ENCODE data around the gene DNMBP.
A peak's percentile ranks its signal among the peaks of the same experiment; 100 is the strongest.
"Not testable (repeated sequence)": the region's sequence is repeated elsewhere in the genome, so short reads cannot be mapped to it uniquely, and the experiment has no call there.

DNMBP gene

DNA sequence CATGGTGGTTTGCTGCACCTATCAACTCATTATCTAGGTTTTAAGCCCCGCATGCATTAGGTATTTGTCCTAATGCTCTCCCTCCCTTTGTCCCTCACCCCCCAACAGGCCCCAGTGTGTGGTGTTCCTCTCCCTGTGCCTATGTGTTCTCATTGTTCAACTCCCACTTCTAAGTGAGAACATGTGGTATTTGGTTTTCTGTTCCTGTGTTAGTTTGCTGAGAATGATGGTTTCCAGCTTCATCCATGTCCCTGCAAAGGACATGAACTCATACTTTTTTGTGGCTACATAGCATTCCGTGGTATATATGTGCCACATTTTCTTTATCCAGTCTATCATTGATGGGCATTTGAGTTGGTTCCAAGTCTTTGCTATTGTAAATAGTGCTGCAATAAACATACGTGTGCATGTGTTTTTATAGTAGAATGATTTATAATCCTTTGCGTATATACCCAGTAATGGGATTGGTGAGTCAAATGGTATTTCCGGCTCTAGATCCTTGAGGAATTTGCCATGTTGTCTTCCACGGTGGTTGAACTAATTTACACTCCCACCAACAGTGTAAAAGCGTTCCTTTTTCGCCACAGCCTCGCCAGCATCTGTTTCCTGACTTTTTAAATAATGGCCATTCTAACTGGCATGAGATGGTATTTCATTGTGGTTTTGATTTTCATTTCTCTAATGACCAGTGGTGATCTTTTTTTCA is 146.1 kb downstream of the DNMBP start:
- Mint-ChIP-seq H3K36me3 (peaks cover 17% of the 10 kb centered on the region), H3K27me3 (peaks cover 45% of the 10 kb centered on the region), H3K9me3 (peaks cover 15% of the 10 kb centered on the region)
- ATAC-seq, H3K4me3 Mint-ChIP-seq, H3K27ac Mint-ChIP-seq, H3K4me1 Mint-ChIP-seq: not testable (repeated sequence)

DNA sequence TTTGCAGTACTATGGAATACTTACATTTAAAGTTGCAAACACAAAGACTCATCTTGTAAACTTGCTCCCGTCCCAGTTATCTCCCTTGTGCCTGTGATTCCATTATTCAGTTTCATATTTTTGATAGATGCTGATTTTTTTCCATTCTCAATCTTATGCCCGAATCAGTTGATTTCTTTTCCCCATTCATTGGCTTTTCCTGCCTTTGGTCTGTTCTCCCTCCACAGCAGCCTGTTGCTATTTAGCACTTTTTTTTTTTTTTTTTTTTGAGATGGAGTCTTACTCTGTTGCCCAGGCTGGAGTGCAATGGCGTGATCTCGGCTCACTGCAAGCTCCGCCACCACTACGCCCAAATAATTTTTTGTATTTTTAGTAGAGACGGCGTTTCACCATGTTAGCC is 149.3 kb downstream of the DNMBP start:
- Mint-ChIP-seq H3K36me3 (no peaks in the 10 kb centered on the region), H3K4me1 (no peaks in the 10 kb centered on the region)

DNA sequence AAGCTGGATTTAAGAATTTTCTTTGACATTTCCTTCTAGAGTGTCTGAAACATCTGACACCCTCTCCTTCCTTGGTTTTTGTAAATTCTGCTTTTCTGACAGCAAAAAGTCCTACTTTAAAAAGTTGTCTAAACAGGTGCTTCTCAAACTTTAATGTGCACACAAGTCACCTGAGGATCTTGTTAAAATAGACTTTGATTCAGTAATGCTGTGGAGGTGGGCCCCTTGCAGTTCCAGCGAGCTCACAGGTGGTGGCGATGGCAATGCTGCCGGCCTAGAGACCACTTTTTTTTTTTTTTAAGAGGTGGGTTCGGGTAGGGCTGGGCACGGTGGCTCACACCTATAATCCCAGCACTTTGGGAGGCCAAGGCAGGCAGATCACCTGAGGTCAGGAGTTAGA is 150.2 kb downstream of the DNMBP start:
- H3K36me3 Mint-ChIP-seq: no peaks in the 10 kb centered on the region
- no peak for ATAC-seq
- H3K9me3 Mint-ChIP-seq: no peaks in the 10 kb centered on the region
- no peaks in the 10 kb centered on the region for H3K4me1 Mint-ChIP-seq
- H3K4me3 Mint-ChIP-seq: no peak overlapping the region
- no peak overlapping the region for H3K27ac Mint-ChIP-seq
- H3K27me3 Mint-ChIP-seq: peaks cover 7% of the 10 kb centered on the region

More for the DNA sequence above, 149.3 kb downstream of the DNMBP start:
- Mint-ChIP-seq H3K4me3 (no peak overlapping the region), H3K27ac (no peak overlapping the region), H3K27me3 (peaks cover 13% of the 10 kb centered on the region), H3K9me3 (no peaks in the 10 kb centered on the region)
- ATAC-seq: no peak

DNA sequence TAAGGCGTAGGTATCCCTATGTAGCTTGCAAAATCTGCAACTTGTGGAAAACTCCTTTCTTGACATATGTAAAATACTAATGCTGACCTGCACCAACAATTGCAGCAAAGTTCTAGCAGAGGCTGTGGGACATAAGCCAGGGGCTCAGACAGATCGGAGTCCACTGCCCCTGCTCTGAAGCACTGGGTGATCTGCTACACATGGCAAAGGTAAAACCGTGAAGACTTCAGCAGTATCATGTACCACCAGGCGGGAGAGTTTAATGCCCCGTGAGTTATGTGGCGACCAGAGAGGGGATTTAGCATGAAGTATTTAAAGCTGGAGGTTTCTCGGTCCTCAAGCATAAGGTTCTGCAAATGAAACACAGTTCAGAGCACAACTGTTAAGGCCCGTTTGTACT is 150.9 kb downstream of the DNMBP start:
- Mint-ChIP-seq H3K4me3 (no peak overlapping the region), H3K9me3 (no peaks in the 10 kb centered on the region), H3K27ac (no peak overlapping the region), H3K36me3 (no peaks in the 10 kb centered on the region), H3K27me3 (peaks cover 7% of the 10 kb centered on the region), H3K4me1 (no peaks in the 10 kb centered on the region)
- ATAC-seq: peak; percentile 24

DNA sequence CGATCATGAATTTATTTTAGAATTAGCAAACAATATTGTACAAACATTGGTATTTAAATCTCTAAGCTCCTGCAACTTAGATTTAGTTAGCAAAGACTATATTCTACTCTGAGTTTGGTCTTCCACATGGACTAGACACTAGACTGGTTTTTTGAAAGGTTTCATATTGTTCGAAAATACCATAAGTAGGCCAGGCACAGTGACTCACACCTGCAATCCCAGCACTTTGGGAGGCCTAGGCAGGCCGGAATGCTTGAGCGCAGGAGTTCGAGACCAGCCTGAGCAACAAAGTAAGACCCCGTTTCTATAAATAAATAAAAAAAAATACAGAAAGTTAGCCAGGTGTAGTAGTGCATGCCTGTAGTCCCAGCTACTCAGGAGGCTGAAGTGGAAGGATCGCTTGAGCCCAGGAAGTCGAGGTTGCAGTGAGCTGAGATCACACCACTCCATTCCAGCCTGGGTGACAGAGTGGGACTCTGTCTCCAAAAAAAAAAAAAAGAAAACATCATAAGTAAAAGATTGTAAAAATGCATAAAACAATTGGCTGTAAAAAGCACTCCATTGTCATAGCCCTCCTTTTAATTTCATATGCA is 154.2 kb downstream of the DNMBP start:
- no peaks in the 10 kb centered on the region for H3K4me1 Mint-ChIP-seq
- no peak overlapping the region for H3K27ac Mint-ChIP-seq
- no peaks in the 10 kb centered on the region for H3K9me3 Mint-ChIP-seq
- ATAC-seq: no peak
- no peak overlapping the region for H3K4me3 Mint-ChIP-seq
- no peaks in the 10 kb centered on the region for H3K27me3 Mint-ChIP-seq
- peaks cover 15% of the 10 kb centered on the region for H3K36me3 Mint-ChIP-seq

DNA sequence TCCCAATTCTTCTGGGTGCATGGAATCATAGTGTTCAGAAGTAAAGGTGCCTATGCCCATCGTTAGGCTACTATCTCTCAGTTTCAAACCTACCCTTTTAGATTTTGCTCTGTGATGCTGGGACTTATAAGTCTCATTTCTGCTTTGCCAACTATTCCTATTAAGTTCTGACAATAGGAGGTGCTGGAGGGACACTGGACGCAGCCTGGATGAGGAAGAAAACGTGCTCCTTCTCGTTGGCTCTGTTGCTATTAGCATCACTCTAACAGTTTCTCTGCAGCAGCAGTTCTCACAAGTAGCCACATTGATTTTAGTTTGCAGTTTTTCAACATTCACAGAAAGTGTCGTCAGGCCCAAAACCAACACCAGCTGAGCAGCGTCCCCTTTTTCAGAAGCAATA is 154.9 kb downstream of the DNMBP start:
- Mint-ChIP-seq H3K4me1 (no peaks in the 10 kb centered on the region), H3K27ac (no peak overlapping the region), H3K36me3 (peaks cover 15% of the 10 kb centered on the region), H3K27me3 (no peaks in the 10 kb centered on the region), H3K4me3 (no peak overlapping the region), H3K9me3 (no peaks in the 10 kb centered on the region)
- ATAC-seq: no peak

DNA sequence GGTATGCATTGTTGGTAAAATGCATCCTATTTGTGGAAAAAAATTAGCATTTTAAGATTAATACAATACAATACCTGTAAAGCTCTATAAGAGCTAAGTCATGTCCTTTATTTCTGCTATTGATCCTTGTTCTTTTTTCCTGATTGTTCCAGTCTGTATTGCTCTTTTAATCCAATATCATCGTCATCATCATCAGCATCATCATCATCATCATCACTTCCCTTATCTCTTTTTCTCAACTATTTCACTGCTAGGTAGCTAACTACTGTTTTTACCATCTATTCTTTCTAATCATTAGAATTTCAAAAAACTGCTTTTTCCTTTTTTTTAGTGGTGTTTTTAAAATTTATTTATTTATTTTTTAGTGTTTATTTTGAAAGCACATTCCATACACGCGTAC is 156.1 kb downstream of the DNMBP start:
- H3K36me3 Mint-ChIP-seq: peaks cover 15% of the 10 kb centered on the region
- no peak overlapping the region for H3K4me3 Mint-ChIP-seq
- no peak for ATAC-seq
- no peaks in the 10 kb centered on the region for H3K9me3 Mint-ChIP-seq
- no peaks in the 10 kb centered on the region for H3K27me3 Mint-ChIP-seq
- H3K27ac Mint-ChIP-seq: no peak overlapping the region
- no peaks in the 10 kb centered on the region for H3K4me1 Mint-ChIP-seq

DNA sequence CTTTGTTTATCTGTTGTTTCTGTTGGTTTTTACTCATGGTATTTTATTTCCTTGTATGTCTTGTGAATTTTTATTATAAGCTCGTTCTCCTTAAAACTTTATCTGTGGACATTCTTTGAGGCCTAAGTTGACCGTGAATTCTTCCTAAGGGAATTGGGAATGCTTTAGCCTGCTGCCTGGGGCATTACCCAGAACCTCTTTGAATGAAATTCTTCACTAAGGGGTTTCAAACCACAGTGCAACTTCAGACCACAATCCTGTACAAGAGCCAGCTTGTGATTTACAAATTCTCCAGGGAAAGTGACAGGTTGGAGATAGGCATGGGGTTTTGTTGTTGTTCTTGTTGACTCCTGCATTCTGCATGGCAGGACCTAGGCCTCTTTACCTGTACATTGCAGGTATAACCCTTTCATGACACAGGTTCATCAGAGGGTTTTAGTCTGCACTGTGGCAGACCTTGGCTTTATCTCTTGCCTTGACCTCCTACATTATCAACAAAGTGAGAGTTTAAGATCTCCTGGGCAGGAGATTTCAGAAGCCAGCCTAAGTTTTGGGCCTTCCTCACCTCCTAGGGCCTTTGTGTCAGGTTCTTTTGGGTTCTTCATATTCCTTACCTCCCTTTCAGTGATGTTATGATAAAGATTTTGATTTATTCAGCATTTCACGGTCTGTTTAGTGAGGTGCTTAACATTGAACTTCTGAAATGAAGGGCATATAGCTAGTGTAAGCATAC is 157.1 kb downstream of the DNMBP start:
- no peaks in the 10 kb centered on the region for H3K27me3 Mint-ChIP-seq

DNA sequence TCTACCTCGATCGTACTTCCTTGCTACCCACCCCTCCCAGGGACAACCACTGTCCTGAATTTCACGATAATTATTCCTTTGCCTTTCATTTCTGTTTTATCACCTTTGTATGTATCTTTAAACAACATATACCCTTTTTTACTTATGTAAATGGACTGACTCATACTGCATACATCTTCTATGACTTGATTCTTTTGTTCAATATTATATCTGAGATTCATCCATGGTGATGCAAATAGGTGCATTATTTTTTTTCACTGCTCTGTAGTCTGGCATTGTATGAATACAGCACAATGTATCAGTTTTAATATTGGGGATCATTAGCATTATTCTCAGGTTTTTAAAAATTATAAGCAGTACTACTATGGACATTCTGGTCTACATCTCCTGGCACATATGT is 157.9 kb downstream of the DNMBP start:
- Mint-ChIP-seq H3K27me3 (no peaks in the 10 kb centered on the region), H3K4me3 (no peak overlapping the region), H3K27ac (no peak overlapping the region), H3K9me3 (no peaks in the 10 kb centered on the region), H3K4me1 (no peaks in the 10 kb centered on the region), H3K36me3 (peaks cover 15% of the 10 kb centered on the region)
- ATAC-seq: no peak

More for the DNA sequence above, 157.1 kb downstream of the DNMBP start:
- no peaks in the 10 kb centered on the region for H3K9me3 Mint-ChIP-seq
- no peak for ATAC-seq
- H3K4me1 Mint-ChIP-seq: no peaks in the 10 kb centered on the region
- no peak overlapping the region for H3K27ac Mint-ChIP-seq
- peaks cover 15% of the 10 kb centered on the region for H3K36me3 Mint-ChIP-seq
- no peak overlapping the region for H3K4me3 Mint-ChIP-seq

DNA sequence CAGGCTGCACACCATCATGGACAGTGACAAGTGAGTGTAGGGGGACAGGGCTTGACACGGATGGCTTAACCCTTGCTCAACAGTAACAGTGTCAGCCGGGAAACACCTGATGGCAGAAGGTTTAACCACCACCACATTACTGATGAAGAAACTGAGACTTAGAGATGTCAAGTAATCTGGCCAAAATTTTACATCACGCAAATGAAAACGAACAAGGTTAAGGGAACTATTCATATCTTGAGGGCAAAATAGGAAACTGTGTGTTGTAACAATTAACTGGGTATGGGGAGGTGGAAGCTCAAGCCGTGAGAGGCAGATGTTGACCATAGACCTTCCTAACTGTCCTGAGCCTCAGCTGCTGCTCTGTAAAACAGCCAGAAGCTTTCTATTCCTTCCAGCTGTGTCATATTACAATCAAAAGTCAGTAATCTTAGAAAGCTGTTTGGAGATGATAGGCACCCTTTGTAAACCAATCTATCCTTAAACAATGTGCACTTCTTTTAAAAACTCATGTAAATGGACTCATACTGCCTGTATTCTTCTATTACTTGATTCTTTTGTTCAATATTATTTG is 158.9 kb downstream of the DNMBP start:
- H3K27ac Mint-ChIP-seq: no peak overlapping the region
- peaks cover 15% of the 10 kb centered on the region for H3K36me3 Mint-ChIP-seq
- H3K9me3 Mint-ChIP-seq: no peaks in the 10 kb centered on the region
- peaks cover 7% of the 10 kb centered on the region for H3K4me1 Mint-ChIP-seq
- no peaks in the 10 kb centered on the region for H3K27me3 Mint-ChIP-seq
- ATAC-seq: no peak
- no peak overlapping the region for H3K4me3 Mint-ChIP-seq

DNA sequence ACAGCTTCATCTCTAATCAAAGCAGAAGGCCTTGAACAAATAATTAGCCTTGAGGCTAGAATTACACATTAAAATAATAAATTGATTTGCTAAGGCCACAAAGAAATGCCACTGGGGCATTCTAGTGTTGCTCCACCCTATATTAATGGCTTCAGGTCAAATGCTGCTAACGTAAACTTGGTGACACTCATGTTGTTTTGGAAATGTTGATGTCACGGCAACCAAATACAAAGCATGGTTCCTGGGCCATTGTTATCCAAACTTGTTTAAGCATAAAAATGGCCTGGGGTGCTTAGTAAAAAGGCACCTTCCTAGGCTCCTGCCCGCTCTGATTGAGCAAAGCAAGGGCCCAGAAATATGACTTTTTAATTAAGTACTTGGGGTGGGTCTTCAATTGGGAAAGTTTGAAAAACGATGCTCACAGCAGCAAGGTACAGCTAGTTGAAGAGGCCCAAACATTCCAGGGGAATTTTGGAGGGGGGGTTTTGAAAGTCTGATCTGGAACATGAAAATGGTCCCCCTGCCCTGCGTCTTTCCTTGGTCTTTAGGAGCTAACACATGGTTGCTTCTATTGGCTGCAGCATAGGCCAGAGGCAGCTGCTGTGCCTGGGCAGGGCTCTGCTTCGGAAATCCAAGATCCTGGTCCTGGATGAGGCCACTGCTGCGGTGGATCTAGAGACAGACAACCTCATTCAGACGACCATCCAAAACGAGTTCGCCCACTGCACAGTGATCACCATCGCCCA is 159.6 kb downstream of the DNMBP start:
- Mint-ChIP-seq H3K4me1 (peaks cover 10% of the 10 kb centered on the region), H3K36me3 (peaks cover 15% of the 10 kb centered on the region), H3K9me3 (no peaks in the 10 kb centered on the region), H3K27ac (no peak overlapping the region), H3K4me3 (no peak overlapping the region), H3K27me3 (no peaks in the 10 kb centered on the region)
- no peak for ATAC-seq

DNA sequence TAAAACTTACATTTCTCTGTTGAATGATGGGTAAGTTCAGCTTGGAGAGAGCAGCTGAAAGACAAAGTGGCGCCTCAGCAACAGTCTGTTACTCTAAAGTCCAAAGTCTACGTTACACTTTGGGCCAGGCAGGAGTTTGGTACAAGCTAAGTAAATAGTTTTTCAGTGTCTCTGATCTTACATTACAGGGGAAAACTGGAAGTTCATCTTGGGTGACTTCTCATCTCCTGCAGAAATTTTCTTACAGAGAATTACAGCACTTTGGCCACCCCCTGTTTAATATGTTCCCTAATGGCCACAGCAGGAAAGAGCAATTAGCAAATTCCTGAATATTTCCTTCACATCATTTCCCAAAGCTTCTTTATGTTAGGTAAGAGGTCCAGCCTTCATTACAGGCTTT is 160.2 kb downstream of the DNMBP start:
- H3K27me3 Mint-ChIP-seq: no peaks in the 10 kb centered on the region
- H3K4me3 Mint-ChIP-seq: no peak overlapping the region
- no peak for ATAC-seq
- peaks cover 10% of the 10 kb centered on the region for H3K4me1 Mint-ChIP-seq
- H3K27ac Mint-ChIP-seq: no peak overlapping the region
- no peaks in the 10 kb centered on the region for H3K9me3 Mint-ChIP-seq
- peaks cover 15% of the 10 kb centered on the region for H3K36me3 Mint-ChIP-seq

DNA sequence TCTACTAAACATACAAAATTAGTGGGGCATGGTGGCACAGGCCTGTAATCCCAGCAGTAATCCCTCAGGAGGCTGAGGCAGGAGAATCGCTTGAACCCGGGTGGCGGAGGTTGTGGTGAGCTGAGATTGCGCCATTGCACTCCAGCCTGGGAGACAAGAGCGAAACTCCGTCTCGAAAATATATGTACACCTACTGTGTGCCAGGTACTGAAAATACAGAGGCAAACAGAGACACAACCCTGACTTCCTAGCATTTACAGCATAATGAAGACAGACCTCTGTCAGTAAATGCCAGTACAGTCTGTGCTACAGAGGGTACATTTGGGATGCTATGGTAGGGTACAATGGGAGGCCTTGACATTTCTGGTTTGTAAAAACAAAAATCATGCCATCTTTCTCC is 160.7 kb downstream of the DNMBP start:
- Mint-ChIP-seq H3K9me3 (no peaks in the 10 kb centered on the region), H3K36me3 (peaks cover 15% of the 10 kb centered on the region), H3K27me3 (no peaks in the 10 kb centered on the region), H3K4me1 (peaks cover 10% of the 10 kb centered on the region), H3K27ac (no peak overlapping the region), H3K4me3 (no peak overlapping the region)
- ATAC-seq: no peak

DNA sequence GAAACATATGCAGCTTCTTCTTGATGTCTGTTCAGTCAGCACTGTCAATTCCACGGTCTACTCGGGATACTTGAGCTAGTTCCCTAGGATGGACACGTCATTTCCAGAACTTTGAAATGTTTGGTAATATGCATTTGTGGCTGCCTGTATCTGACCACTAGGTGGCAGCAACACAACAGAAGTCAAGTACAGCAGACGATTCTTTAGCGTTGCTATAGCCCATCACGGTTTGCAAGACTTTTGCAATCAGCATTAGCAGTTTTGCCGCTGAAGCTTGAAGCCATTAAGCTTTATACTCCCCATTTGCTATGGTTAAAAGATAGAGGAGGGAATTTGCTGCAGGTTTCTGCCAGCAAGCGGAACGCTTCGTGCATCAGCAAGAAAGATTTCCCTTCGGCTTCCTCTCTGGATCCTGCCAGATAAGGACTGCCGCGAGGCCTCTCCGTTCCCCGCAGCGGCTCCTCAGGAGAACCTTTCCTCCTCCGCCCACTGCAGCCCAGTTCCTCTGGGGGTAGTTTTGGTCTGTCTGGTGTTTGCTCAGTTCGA is 163.8 kb downstream of the DNMBP start:
- H3K9me3 Mint-ChIP-seq: no peaks in the 10 kb centered on the region
- no peak overlapping the region for H3K27ac Mint-ChIP-seq
- peak; percentile 85 for ATAC-seq
- peak overlapping the region; percentile 8 for H3K4me3 Mint-ChIP-seq
- H3K36me3 Mint-ChIP-seq: no peaks in the 10 kb centered on the region
- peaks cover 10% of the 10 kb centered on the region for H3K4me1 Mint-ChIP-seq
- H3K27me3 Mint-ChIP-seq: no peaks in the 10 kb centered on the region

DNA sequence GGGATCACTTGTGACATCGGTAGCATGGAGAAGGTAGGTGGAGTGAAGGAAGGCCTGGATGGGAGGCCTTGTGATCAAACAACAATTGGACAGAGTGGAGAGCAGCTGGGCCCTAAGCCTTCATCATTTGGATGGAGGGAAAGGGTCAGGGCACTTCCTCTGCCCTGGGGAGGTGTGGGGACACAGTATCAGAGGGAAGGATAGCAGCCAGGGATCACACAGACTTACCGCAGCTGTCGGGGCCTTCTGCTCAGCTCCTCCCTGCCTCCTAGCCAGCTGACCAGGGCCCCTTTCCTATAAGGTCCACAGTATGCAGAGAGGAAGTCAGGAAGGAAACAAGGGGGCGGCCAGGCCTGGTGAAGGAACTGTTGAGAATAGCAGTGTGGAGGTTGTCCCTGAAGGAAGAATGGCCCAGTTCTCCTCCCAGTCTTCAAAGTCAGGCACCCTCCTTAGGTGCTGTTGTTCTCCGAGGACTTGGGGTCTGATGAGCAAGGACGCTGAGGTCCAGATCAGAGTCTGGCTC is 165.3 kb downstream of the DNMBP start:
- Mint-ChIP-seq H3K27ac (no peak overlapping the region), H3K4me1 (peaks cover 10% of the 10 kb centered on the region), H3K27me3 (no peaks in the 10 kb centered on the region), H3K36me3 (no peaks in the 10 kb centered on the region), H3K4me3 (no peak overlapping the region), H3K9me3 (no peaks in the 10 kb centered on the region)
- no peak for ATAC-seq

Data from stimulated activated memory B cell treated with anti-CD40 and anti-IgM and Interleukin-4, amounts not matched to agents 10 μg/mL and 1 μg/mL and 100 μg/mL, for 72 hours (primary cell).